Measurements from ENCODE around the gene HPSE2. TPM values are rescaled to one million over a fixed set of nuclear protein-coding genes. Genes with fewer than 3 reads are reported as not detected.
"Not testable (repeated sequence)": the region's sequence is repeated elsewhere in the genome, so short reads cannot be mapped to it uniquely, and the experiment has no call there.

The HPSE2 gene
- total RNA-seq, 6 experiments from 2014 or later = 0.05 to 0.09 TPM; not detected in 4

DNA sequence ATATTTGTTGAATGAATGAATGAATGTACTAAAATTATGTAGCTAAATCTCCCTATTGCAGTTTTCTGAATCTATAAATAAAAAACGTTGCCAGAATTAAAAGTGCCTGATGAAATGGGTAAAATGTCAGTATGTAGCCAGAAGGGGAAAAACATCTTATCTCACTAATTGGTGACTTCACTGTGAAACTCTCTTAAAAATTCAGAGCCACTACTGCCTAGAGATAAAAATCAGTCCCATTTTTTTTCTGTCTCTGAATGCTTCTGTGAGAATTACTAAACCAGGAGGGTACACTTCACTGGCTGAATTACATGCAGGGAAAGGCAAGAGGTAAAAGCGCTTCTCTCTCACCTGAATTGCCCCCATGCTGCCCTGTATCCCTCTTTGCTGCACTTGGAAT lies 719.3 kb downstream of the HPSE2 start:
- peak overlapping the region; percentile 62; the same call in 1 of the 2 replicates for H3K27ac Mint-ChIP-seq
- peak overlapping the region; percentile 2; the same call in 1 of the 2 replicates for H3K4me3 Mint-ChIP-seq
- no peaks in the 10 kb centered on the region for H3K9me3 Mint-ChIP-seq
- no peaks in the 10 kb centered on the region; the same call in 1 of the 2 replicates for H3K27me3 Mint-ChIP-seq (ENCODE audit: insufficient read depth)
- peaks cover 15% of the 10 kb centered on the region for H3K4me1 Mint-ChIP-seq (ENCODE audit: low read depth)
- no peaks in the 10 kb centered on the region for H3K36me3 Mint-ChIP-seq (ENCODE audit: low read depth)
- peak; percentile 37 for DNase-seq
- TF ChIP-seq, protein P1, sequence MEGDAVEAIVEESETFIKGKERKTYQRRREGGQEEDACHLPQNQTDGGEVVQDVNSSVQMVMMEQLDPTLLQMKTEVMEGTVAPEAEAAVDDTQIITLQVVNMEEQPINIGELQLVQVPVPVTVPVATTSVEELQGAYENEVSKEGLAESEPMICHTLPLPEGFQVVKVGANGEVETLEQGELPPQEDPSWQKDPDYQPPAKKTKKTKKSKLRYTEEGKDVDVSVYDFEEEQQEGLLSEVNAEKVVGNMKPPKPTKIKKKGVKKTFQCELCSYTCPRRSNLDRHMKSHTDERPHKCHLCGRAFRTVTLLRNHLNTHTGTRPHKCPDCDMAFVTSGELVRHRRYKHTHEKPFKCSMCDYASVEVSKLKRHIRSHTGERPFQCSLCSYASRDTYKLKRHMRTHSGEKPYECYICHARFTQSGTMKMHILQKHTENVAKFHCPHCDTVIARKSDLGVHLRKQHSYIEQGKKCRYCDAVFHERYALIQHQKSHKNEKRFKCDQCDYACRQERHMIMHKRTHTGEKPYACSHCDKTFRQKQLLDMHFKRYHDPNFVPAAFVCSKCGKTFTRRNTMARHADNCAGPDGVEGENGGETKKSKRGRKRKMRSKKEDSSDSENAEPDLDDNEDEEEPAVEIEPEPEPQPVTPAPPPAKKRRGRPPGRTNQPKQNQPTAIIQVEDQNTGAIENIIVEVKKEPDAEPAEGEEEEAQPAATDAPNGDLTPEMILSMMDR (IDR thresholded peaks at IDR 0.05) = no peak

DNA sequence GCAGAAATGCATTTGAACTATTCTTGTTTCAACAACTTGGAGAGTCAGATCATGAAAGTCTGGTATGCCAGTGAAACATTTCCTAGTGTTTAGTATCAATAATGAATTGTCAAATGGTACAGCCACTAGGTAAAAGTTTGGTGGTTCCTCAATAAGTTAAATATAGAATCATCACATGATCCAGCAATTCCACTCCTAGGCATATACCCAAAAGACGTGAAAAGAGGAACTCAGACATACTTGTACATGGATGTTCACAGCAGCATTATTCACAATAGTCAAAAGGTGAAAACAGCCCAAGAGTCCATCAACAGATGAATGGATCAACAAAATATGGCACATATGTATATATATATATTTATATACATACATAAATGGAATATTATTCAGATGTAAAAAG lies 721.9 kb downstream of the HPSE2 start:
- Mint-ChIP-seq H3K36me3 (ENCODE audit: low read depth) (no peaks in the 10 kb centered on the region), H3K4me3 (no peak overlapping the region), H3K9me3 (no peaks in the 10 kb centered on the region), H3K4me1 (ENCODE audit: low read depth) (peaks cover 15% of the 10 kb centered on the region), H3K27ac (no peak overlapping the region), H3K27me3 (ENCODE audit: insufficient read depth) (no peaks in the 10 kb centered on the region; the same call in 1 of the 2 replicates)
- TF ChIP-seq, protein P1 (IDR thresholded peaks at IDR 0.05) = no peak
- DNase-seq = no peak

GRCh38 chr10:98511876-98512275 lies 723.8 kb downstream of the HPSE2 start:
- H3K4me1 Mint-ChIP-seq (ENCODE audit: low read depth) = peaks cover 15% of the 10 kb centered on the region
- H3K27ac Mint-ChIP-seq = no peak overlapping the region
- TF ChIP-seq, protein P1 (IDR thresholded peaks at IDR 0.05) = no peak
- DNase-seq = no peak
- no peak overlapping the region for H3K4me3 Mint-ChIP-seq
- H3K36me3 Mint-ChIP-seq (ENCODE audit: low read depth) = no peaks in the 10 kb centered on the region
- H3K9me3 Mint-ChIP-seq = no peaks in the 10 kb centered on the region
- H3K27me3 Mint-ChIP-seq (ENCODE audit: insufficient read depth) = no peaks in the 10 kb centered on the region; the same call in 1 of the 2 replicates

GRCh38 chr10:98510412-98510995 lies 725.1 kb downstream of the HPSE2 start:
- no peak overlapping the region for H3K27ac Mint-ChIP-seq
- no peak overlapping the region for H3K4me3 Mint-ChIP-seq
- H3K9me3 Mint-ChIP-seq = no peaks in the 10 kb centered on the region
- TF ChIP-seq, protein P1 (IDR thresholded peaks at IDR 0.05) = no peak
- no peak for DNase-seq
- H3K27me3 Mint-ChIP-seq (ENCODE audit: insufficient read depth) = no peaks in the 10 kb centered on the region
- H3K36me3 Mint-ChIP-seq (ENCODE audit: low read depth) = no peaks in the 10 kb centered on the region
- peaks cover 1% of the 10 kb centered on the region for H3K4me1 Mint-ChIP-seq (ENCODE audit: low read depth)

- no peak overlapping the region for H3K4me3 Mint-ChIP-seq
- H3K27me3 Mint-ChIP-seq (ENCODE audit: insufficient read depth) = no peaks in the 10 kb centered on the region
- no peaks in the 10 kb centered on the region for H3K36me3 Mint-ChIP-seq (ENCODE audit: low read depth)
- no peak overlapping the region for H3K27ac Mint-ChIP-seq
- TF ChIP-seq, protein P1 (IDR thresholded peaks at IDR 0.05) = no peak
- no peak for DNase-seq
- no peaks in the 10 kb centered on the region for H3K9me3 Mint-ChIP-seq
- H3K4me1 Mint-ChIP-seq (ENCODE audit: low read depth) = no peaks in the 10 kb centered on the region; the same call in 1 of the 2 replicates
These were observed 725.9 kb downstream of the HPSE2 start for GRCh38 chr10:98509745-98510144.

GRCh38 chr10:98502535-98502934 lies 733.1 kb downstream of the HPSE2 start:
- H3K4me1 Mint-ChIP-seq (ENCODE audit: low read depth); H3K9me3 Mint-ChIP-seq; H3K27me3 Mint-ChIP-seq (ENCODE audit: insufficient read depth); DNase-seq; H3K36me3 Mint-ChIP-seq (ENCODE audit: low read depth); H3K27ac Mint-ChIP-seq; H3K4me3 Mint-ChIP-seq: not testable (repeated sequence)
